ENCODE results near the gene INCENP.

Gene INCENP

GRCh38 chr11:62108017-62108750, 15.6 kb upstream of the INCENP start:
- TF ChIP-seq CTCF (IDR thresholded peaks at IDR 0.05; ENCODE audit: control extremely low read depth, extremely low read depth, low read depth, missing control alignments), result peak; percentile 76
- peak; percentile 56 for DNase-seq (ENCODE audit: extremely low spot score)
- CTCF ChIA-PET, result interaction anchor here (0.7 to 7.6 kb wide), 54 partner anchors 8 to 361 kb away, joined by 3 to 204 read pairs (median 5); partner anchors contain the start of genes BEST1, FADS1, FEN1 and FTH1
- POLR2A ChIA-PET, result no interaction called here

GRCh38 chr11:62108971-62109404, 14.8 kb upstream of the INCENP start:
- CTCF ChIA-PET, result interaction anchor here (1.1 to 7.6 kb wide), 30 partner anchors 11 to 361 kb away, joined by 3 to 204 read pairs (median 8); partner anchors contain the start of genes BEST1, FEN1 and TMEM258
- DNase-seq (ENCODE audit: extremely low spot score), result no peak
- TF ChIP-seq CTCF (IDR thresholded peaks at IDR 0.05; ENCODE audit: control extremely low read depth, extremely low read depth, low read depth, missing control alignments), result no peak
- POLR2A ChIA-PET, result no interaction called here

GRCh38 chr11:62115085-62115694, 8.6 kb upstream of the INCENP start:
- ChIA-PET POLR2A (no interaction called here), CTCF (interaction anchor here (0.9 to 2.1 kb wide), 8 partner anchors 8 to 428 kb away, joined by 3 to 9 read pairs (median 4); no protein-coding TSS in a partner anchor)
- no peak for TF ChIP-seq CTCF (IDR thresholded peaks at IDR 0.05; ENCODE audit: control extremely low read depth, extremely low read depth, low read depth, missing control alignments)
- DNase-seq (ENCODE audit: extremely low spot score), result no peak

- DNase-seq (ENCODE audit: extremely low spot score), result no peak
- ChIA-PET CTCF (interaction anchor here (1.3 to 2.1 kb wide), 3 partner anchors 9 to 426 kb away, joined by 3 to 9 read pairs (median 4); no protein-coding TSS in a partner anchor), POLR2A (no interaction called here)
- no peak for TF ChIP-seq CTCF (IDR thresholded peaks at IDR 0.05; ENCODE audit: control extremely low read depth, extremely low read depth, low read depth, missing control alignments)
Observed at GRCh38 chr11:62116451-62116850, 7.4 kb upstream of the INCENP start.

- TF ChIP-seq CTCF (IDR thresholded peaks at IDR 0.05; ENCODE audit: control extremely low read depth, extremely low read depth, low read depth, missing control alignments), result no peak
- CTCF ChIA-PET, result interaction anchor here (1.4 to 4.1 kb wide), 2 partner anchors 11 to 14 kb away, joined by 3 to 18 read pairs; no protein-coding TSS in a partner anchor
- POLR2A ChIA-PET, result no interaction called here
- DNase-seq (ENCODE audit: extremely low spot score), result no peak
Observed at GRCh38 chr11:62119569-62119968, 4.2 kb upstream of the INCENP start.

- CTCF ChIA-PET, result interaction anchor here (1.3 to 4.1 kb wide), 3 partner anchors 12 to 222 kb away, joined by 3 to 18 read pairs (median 3); no protein-coding TSS in a partner anchor
- no peak for TF ChIP-seq CTCF (IDR thresholded peaks at IDR 0.05; ENCODE audit: control extremely low read depth, extremely low read depth, low read depth, missing control alignments)
- DNase-seq (ENCODE audit: extremely low spot score), result no peak
- POLR2A ChIA-PET, result no interaction called here
Observed at GRCh38 chr11:62120001-62120400, 3.8 kb upstream of the INCENP start.

Data from GM10248 (cell line).